Right lobe of liver (tissue), 6 donors: ENCODE results near the gene SIL1. TPM values are rescaled to one million over a fixed set of nuclear protein-coding genes. Genes with fewer than 3 reads are reported as not detected.

Experiments used
- ATAC-seq, 4 donors: fragments of 200-7000 bp; cut with Tn5 transposase; one replicate each; pipeline ENCODE4 v1.9.1; 2020; ENCODE audit warnings: mild to moderate bottlenecking in 4 of 4, moderate library complexity in 4 of 4
- DNase-seq, 3 donors: peaks; one replicate each; pipeline ENCODE4 v3.0.0-alpha.2; 2020
- H3K27ac ChIP-seq, 3 donors: fragments of 200-600 bp; one replicate each; pipeline ENCODE4 v1.8.0; 2022
- H3K27me3 ChIP-seq, 2 donors: fragments of 200-600 bp; one replicate each; pipeline ENCODE4 v1.8.0; 2022
- H3K36me3 ChIP-seq, 4 donors: fragments of 200-600 bp; sonication (generic) in 1 of 4; one replicate each; pipeline versions ENCODE4 v1.5.1 to v1.8.0; 2017 to 2022; ENCODE audit warnings: control low read depth in 1 of 4
- H3K4me1 ChIP-seq, 4 donors: fragments of 200-600 bp; sonication (generic) in 1 of 4; one replicate each; pipeline versions ENCODE4 v1.5.1 to v1.8.0; 2017 to 2022; ENCODE audit warnings: control low read depth in 1 of 4
- H3K4me3 ChIP-seq, 3 donors: fragments of 200-600 bp; one replicate each; pipeline ENCODE4 v1.8.0; 2022
- H3K9me3 ChIP-seq, 4 donors: fragments of 200-600 bp; sonication (generic) in 1 of 4; one replicate each; pipeline versions ENCODE4 v1.5.1 to v1.8.0; 2017 to 2022; ENCODE audit warnings: control low read depth in 1 of 4
- CTCF ChIP-seq, 4 donors: fragments of 200-600 bp in 3 of 4; fragments of 450-650 bp in 1 of 4; IDR thresholded peaks; one replicate each; pipeline versions ENCODE4 v1.5.1 to v1.8.0; 2016 to 2022; ENCODE audit warnings: antibody characterized with exemption in 4 of 4, mild to moderate bottlenecking in 2 of 4
- POLR2A ChIP-seq: fragments of 450-650 bp; IDR thresholded peaks from one replicate; pipeline ENCODE4 v1.6.1; 2017; ENCODE audit warnings: antibody characterized with exemption, mild to moderate bottlenecking
- WGBS: methylation state at CpG from one replicate; pipeline ENCODE4 v1.1.6; 2018; ENCODE audit warnings: low coverage, low lambda C conversion rate; ENCODE audit not compliant: insufficient coverage; ENCODE audit errors: missing lambda C conversion rate; 5-methylcytosine and 5-hydroxymethylcytosine counted together
- intact Hi-C, 2 donors: fragments of 100-400 bp; cut with DNase I; formaldehyde crosslinking; loops; one replicate each; pipeline versions ENCODE4 v1.11.2 to v1.14.1; 2022
- total RNA-seq, 6 experiments: library from RNA; depleted of rRNA in 2 of 6; stranded (reverse); fragments of >200 nt in 2 of 6; fragmentation: NEBNext Ultra II Directional in 3 of 6; extraction: Animal tissue kit (Norgen Biotek cat#: 25700) in 3 of 6; gene quantifications; one replicate each; pipeline versions ENCODE4 v1.1.0 to v1.2.4, GENCODE V29; 2016 to 2023
- donor health status: DM: no; HTN: yes; CAD: no.
- donor health status: DM: no; HTN: no; CAD: no.
- donor health status: DM: no; HTN: no; CAD: no.
- donor health status: DM: no; HTN: yes; CAD: no.
- donor health status: DM: no; HTN: yes; CAD: no.

SIL1 gene
- total RNA-seq, 6 experiments from 2014 or later, result 57.6 to 94.9 (median 67.0) TPM

DNA sequence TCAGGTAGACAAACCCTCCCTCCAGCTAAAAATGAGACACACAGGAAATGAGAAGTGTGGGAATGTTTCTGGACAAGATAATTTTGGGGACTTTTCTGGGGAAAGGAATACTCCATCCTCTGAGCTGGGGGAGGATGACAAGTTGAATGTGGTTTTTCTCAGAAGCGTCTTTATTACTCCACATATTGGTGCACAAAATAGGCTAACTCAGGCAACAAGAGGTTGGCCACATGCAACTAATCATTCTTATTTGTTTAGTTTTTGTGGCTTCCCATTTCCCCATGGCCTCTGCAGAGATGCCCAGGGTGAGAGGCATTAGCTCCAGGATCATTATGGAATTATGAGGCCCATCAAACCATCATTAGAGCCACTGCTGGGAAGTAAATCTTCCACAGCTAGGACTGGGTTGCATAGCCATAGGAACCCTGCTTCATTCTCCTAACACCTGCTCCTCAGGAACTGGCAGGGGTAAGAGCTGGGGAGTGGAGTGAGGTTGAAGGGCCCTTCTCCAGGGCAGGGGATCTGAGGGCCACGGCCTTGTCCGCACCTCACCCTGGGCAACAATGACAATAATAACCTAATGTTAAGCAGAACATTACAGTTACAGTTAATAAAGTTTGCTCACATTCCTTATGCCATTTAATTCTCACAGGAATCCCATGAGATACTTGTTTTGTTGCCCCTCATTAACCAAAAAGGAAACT is 9.3 kb upstream of the SIL1 start:
- H3K27ac ChIP-seq, result no peak overlapping the region
- H3K27me3 ChIP-seq, result no peaks in the 10 kb centered on the region
- DNase-seq, result no peak
- no peak overlapping the region for H3K4me3 ChIP-seq
- WGBS, result 84% methylated on average over 3 of the region's 3 CpGs
- ATAC-seq, result no peak
- intact Hi-C loops, result no loop called here
- TF ChIP-seq POLR2A (no peak), CTCF (IDR thresholded peaks at IDR 0.05) (no peak)
- no peaks in the 10 kb centered on the region for H3K9me3 ChIP-seq
- H3K4me1 ChIP-seq, result no peaks in the 10 kb centered on the region
- no peaks in the 10 kb centered on the region for H3K36me3 ChIP-seq

GRCh38 chr5:139205586-139205985 is 7.4 kb upstream of the SIL1 start:
- H3K36me3 ChIP-seq, result no peaks in the 10 kb centered on the region
- ATAC-seq, result no peak
- no peak for DNase-seq
- H3K27me3 ChIP-seq, result no peaks in the 10 kb centered on the region
- intact Hi-C loops, result no loop called here
- no peaks in the 10 kb centered on the region for H3K4me1 ChIP-seq
- H3K9me3 ChIP-seq, result no peaks in the 10 kb centered on the region
- H3K4me3 ChIP-seq, result no peak overlapping the region
- H3K27ac ChIP-seq, result no peak overlapping the region
- WGBS, result 100% methylated on average over 2 of the region's 2 CpGs
- TF ChIP-seq POLR2A (no peak), CTCF (IDR thresholded peaks at IDR 0.05) (no peak)

- H3K27me3 ChIP-seq, result no peaks in the 10 kb centered on the region
- intact Hi-C loops, result no loop called here
- no peaks in the 10 kb centered on the region for H3K36me3 ChIP-seq
- no peak overlapping the region for H3K27ac ChIP-seq
- no peak for ATAC-seq
- no peak for DNase-seq
- no peaks in the 10 kb centered on the region for H3K4me1 ChIP-seq
- H3K9me3 ChIP-seq, result no peaks in the 10 kb centered on the region
- no peak overlapping the region for H3K4me3 ChIP-seq
- TF ChIP-seq CTCF (IDR thresholded peaks at IDR 0.05) (no peak), POLR2A (no peak)
- WGBS, result 63% methylated on average over 4 of the region's 4 CpGs
Observed at GRCh38 chr5:139205124-139205523, 7.0 kb upstream of the SIL1 start.

DNA sequence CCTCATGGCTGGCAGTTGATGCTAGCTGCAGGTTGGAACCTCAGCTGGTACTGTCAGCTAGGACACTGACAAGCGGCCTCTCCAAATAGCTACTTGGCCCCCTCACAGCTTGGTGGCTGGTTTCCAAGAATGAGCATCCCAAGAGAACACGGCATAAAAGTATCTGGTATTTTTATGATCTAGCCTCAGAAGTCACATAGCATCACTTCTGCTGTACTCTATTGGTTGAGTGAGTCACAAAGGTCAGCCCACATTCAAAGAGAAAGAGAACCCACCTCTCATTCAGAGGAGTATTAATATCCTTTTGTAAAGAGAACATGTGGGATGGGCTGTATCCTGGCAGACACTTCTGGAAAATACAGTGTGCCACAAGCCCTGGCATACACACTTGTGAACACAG is 6.0 kb upstream of the SIL1 start:
- no CpG with 5 or more reads among the region's 2 CpGs for WGBS
- no peaks in the 10 kb centered on the region for H3K27me3 ChIP-seq
- H3K4me3 ChIP-seq, result no peak overlapping the region

More for the DNA sequence above, 6.0 kb upstream of the SIL1 start:
- Histone ChIP-seq H3K9me3 (no peaks in the 10 kb centered on the region), H3K27ac (no peak overlapping the region), H3K36me3 (no peaks in the 10 kb centered on the region), H3K4me1 (peaks cover 0 to 3% (median 2%) of the 10 kb centered on the region in 4 donors)
- TF ChIP-seq CTCF (IDR thresholded peaks at IDR 0.05), result no peak
- no peak for TF ChIP-seq POLR2A
- no peak for ATAC-seq
- intact Hi-C loops, result no loop called here
- no peak for DNase-seq
